NCI-H748 (cell line): Measurements from ENCODE around the gene KIF26A.

ENCODE experiments used
- DNase-seq: peaks from one replicate; lab custom pipeline; 2025; ENCODE audit not compliant: unreplicated experiment; lab: John Stamatoyannopoulos, UW

The KIF26A gene

GRCh38 chr14:104220215-104221070 lies 82.1 kb downstream of the KIF26A start:
- DNase-seq, result no peak

GRCh38 chr14:104221071-104221625 lies 82.8 kb downstream of the KIF26A start:
- DNase-seq, result no peak

- no peak for DNase-seq
Observed at GRCh38 chr14:104221636-104222369, 83.4 kb downstream of the KIF26A start.

- no peak for DNase-seq
Observed at GRCh38 chr14:104222396-104223036, 84.1 kb downstream of the KIF26A start.

GRCh38 chr14:104223101-104224041 lies 85.0 kb downstream of the KIF26A start:
- DNase-seq, result peak; percentile 69

GRCh38 chr14:104224131-104224505 lies 85.7 kb downstream of the KIF26A start:
- DNase-seq, result peak; percentile 27

- DNase-seq, result peak; percentile 37
Observed at GRCh38 chr14:104224506-104225277, 86.3 kb downstream of the KIF26A start.

- peak; percentile 99 for DNase-seq
Observed at GRCh38 chr14:104225278-104226190, 87.1 kb downstream of the KIF26A start.

- DNase-seq, result peak; percentile 68
Observed at GRCh38 chr14:104226421-104227383, 88.3 kb downstream of the KIF26A start.

- no peak for DNase-seq
Observed at GRCh38 chr14:104227806-104228205, 89.4 kb downstream of the KIF26A start.

GRCh38 chr14:104228221-104228620 lies 89.8 kb downstream of the KIF26A start:
- DNase-seq, result no peak

- DNase-seq, result no peak
Observed at GRCh38 chr14:104228716-104229533, 90.5 kb downstream of the KIF26A start.

- no peak for DNase-seq
Observed at GRCh38 chr14:104229534-104230055, 91.2 kb downstream of the KIF26A start.

- DNase-seq, result no peak
Observed at GRCh38 chr14:104230119-104230815, 91.9 kb downstream of the KIF26A start.
